ENCODE results near the gene KRTAP10-1.
"Not testable (repeated sequence)": the region's sequence is repeated elsewhere in the genome, so short reads cannot be mapped to it uniquely, and the experiment has no call there.

Gene KRTAP10-1

DNA sequence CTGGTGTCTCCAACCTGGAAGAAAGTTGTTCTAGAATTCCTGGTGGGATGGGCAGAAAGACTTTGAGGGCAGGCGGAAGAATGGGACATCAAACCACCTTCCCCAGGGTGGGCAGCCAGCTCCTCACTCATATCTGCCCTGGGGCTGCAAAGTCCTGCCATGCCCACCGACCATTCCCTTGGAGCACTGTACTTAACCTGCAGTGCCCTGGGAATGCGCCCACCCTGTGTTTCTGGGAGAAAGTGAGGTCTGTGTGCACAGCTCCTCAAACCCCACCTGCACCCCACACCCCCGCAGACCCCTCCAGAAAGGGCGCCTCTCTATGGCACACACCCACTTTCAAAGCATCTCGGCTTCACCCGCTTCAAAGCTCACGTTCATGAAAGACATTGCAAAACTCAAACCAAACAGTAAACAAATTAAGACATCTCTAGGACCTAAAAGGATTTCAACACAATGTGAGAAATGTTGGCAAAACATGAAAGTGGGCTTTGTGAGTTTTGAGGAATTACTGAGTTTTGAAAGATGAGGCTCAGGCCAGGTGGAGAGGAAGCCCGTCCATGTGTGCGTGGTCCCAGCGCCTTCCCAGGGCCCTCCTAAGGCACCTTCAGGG lies 25.1 kb downstream of the KRTAP10-1 start:
- no peak for DNase-seq

DNA sequence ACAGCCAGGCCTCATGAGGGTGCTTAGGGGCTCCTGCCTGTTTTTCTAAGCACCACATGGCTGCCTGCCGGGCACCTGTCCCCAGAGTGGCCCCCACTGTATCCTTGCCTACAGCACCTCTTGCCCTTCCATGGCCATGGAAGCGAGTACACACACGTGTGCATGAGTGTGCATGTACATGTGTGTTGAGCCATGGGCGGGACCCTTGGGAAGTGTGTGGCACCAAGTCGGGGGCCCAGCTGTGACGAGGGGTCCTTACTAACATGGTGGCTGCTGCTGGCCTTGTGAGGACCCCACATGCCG lies 25.8 kb downstream of the KRTAP10-1 start:
- no peak for DNase-seq

DNA sequence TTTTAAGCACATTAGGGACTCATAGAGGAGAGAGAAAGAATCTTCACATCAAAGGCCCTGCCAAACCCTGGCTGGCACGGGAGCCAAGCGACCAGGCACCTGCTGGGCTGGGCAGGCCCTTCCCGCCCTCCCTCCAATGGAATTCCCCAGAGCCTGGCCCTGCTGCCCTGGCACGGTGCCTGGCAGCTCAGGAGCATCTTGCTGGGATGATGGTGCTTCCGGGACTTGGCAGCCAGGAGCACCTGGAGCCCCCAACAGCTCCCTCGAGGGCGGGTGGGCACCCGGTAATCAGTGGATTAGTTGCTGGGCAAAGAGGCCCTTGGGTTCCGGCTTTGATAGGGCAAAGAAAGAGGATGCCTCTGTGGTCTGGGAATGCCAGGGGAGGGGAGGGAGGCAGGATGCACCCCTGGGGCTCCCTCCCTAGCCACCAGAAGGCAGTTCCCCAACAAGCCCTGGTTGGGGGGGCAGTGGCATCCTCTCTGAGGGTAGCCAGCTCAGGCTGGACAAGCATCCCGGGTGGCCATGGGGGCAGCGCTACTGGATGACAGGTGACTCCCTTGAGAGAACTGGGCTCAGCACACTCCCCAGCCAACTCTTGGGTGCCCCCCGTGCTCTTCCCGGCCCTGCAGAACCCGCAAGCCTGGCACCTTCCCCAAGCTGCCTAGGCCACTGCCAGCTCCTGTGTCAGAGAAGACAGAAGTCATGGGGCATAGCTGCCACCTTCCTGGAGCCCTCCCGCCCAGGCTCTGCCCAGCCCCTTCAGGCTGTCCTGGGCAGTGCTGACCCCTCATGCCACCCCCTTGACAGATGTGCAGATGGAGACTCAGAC lies 26.4 kb downstream of the KRTAP10-1 start:
- no peak for DNase-seq

DNA sequence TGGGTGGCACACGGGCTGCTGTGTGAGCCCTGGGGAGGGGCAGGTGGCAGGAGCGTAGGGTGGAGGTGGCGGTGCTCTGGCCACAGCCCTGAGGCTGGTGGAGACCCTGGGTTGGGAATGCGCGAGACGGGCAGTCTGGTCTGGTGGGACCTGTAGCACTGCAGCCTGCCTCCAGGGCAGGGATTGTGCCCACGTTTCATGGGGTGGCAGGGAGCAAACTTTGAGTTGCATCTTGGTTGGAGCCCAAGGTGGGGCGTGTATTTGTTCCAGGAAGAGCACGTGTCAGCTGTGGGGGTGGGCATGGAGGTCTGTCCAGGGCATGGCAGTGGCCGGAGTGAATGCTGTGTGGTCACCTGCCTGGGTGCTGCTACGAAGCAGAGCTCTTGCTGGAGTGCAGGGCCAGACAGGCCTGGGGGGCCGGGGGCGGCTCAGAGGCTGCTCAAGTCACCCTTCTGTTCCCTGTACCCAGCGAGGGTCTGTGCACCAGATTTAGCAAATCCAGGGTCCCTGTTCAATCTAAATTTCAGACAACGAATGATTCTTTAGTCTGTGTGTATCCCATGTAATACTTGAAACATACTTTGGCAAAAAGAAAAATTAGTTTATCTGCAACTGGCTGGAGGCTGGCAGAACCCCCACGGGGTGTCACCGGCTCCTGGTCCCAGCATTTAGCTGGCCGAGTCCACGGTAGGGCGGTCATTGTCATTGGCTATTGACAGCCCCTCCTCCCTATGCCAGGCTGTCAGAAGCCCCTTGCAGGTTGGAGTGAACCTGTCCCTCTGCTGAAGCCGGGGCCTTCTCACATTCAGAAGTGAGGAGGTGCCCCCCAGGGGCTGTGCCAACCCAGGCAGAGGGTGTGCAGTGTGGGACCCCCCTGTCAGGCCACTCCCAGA lies 27.3 kb downstream of the KRTAP10-1 start:
- DNase-seq = no peak

DNA sequence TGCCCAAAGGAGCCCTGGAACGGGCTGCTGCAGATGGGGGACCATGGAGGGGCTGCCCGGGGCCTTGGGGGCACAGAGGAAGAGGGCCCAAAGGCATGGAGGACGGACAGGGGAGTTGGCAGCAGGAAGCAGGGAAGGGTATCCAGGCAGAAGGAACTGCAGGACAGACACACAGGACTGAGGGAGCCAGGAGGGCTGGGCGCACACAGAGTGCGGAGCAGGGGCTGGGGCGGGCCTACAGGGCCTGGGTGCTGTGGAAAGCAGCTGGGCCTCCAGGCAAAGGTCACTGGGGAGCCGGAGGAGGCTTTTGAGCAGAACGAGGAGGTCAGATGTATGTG lies 28.1 kb downstream of the KRTAP10-1 start:
- DNase-seq = no peak

DNA sequence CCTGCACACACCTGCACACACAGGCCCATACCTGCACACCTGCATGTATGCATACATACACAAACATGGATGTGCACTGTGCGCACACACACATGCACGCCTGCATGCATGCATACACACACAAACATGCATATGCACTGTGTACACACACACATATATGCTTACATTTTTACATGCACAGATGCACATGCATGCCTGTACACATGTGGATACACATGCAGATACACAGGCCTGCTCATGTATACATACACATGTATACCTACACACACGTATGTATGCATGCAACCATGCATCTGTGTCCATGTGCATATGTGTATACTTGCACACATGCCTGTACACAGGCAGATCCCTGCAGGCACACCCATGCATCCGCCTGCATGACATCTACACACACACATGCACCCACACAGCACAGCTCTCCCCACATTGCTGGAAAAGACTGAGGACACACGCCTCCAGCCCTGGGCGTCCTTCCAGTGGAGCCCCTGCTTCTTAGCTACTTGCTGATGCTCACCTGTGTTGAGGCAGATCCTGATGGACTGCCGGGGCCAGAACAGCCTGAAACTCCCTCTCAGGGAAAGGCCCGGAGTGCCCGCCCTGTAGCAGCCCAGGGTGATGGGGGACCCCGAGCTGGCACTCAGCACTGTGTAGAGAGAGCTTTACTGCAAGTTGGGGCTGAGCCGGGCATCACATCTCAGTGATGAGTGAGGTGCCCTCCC lies 28.6 kb downstream of the KRTAP10-1 start:
- DNase-seq = no peak

DNA sequence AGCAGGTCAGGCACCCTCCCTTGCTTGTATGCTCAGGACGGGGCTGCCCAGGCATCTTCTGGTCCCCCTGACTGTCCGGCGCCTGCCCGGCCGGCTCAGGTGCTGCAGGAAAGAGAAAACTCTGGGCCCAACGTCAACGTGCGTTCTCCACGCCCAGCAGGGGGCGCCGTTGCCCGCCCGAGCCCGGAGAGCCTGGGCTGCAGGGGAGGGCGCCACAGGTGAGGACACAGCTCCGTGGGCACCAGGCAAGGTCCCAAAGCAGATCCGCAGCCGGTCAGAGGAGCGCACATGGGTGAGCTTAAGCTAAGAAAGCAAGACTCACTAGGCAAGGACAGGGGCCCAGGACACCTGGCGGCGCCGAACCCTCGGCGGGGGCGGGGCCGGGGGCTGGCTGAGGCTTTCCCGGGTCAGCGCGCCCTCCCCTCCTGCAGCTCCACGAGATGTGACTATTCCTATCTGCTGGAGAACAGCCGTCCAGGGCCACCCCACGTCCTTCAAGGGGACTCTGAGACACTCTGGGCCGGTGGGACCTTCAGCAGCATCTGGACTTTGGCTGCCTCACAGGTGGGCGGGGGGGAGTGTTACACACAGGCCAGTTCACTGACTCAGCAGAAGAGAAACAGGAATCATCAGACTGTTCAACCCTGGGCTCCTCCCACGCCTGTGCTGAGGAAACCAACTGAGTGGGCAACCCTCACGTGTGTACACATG lies 29.3 kb downstream of the KRTAP10-1 start:
- DNase-seq = peak; percentile 87

DNA sequence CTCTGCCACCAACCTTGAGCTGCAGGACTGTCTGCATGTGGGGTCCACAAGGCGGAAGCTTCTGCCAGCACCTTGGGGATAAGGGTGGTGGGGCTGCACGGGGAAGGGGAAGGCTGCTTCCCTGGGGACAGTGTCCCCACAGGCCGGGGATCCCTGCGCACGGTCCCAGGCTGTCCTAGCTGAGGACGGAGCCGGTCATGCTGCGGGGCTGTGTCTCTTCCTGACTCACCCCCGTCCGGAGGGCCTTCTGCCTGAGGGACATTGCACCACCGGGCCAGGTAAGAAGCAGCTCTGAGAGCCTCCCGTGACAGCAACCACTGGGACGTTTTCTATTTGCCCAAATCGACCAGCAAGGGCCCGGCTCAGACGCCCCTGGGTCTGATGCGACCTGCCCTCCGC lies 29.9 kb downstream of the KRTAP10-1 start:
- DNase-seq = no peak

DNA sequence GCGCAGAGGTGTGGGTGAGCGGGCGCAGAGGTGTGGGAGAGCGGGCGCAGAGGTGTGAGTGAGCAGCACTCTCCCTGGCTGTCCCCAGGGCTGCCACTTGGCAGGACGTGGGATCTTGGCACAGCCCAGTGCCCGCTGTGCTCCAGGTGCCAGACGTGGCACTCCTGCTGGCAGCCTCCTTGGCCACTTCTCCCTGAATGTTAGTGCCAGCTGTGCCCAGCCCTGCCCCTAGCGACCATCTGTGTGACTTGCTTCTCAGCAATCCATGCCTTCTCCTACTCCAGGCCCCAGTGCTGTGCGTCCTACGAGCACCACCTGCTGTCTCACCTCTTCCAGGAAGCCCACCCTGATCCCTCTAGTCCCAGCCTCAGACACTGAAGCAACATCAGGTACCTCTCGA lies 30.5 kb downstream of the KRTAP10-1 start:
- DNase-seq = no peak

DNA sequence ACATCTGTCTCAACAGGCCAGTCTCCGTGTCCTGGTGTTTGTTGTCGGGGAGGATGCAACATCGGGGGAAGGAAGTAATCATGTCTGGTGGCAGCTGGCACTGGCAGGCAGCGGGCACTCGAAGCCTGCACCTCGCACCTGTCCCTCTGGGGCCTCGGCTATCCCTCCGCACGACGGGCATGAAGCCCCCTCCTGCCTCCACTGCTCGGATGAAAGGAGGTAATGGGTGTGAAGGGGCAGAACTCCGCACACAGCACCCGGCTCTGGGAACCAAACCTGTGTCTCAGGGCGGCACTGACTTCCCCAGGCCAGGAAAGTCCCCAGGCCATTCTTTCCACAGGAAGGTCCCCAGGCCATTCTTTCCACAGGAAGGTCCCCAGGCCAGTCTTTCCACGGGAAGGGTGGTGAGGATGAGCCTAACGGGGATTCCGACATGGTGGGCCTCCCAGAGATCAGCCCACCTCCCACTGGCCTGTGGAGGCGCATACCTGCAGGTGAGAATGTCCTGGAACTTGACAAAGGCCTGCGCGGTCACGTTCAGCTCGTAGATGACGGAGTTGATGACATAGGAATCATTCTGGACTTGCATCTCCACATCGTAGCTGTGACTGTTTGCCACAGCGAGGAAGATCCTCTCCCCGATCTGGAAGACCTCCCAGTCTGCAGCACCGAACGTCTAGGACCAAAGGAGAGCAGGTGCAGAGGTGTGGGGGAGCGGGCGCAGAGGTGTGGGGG lies 31.1 kb downstream of the KRTAP10-1 start:
- DNase-seq = no peak

DNA sequence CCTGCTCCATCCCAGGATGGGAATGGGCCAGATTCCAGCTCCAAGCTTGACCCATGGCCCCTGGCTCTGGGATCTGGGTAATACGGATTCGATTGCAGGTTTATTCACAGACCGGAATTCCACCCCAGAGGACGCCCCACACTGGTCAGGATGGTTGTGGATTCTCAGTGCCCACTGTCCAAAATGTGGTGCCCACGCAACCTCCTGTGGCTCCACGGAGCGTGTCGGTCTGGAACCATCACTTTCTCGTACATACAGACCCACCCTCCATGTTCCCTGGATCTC lies 31.6 kb downstream of the KRTAP10-1 start:
- no peak for DNase-seq

DNA sequence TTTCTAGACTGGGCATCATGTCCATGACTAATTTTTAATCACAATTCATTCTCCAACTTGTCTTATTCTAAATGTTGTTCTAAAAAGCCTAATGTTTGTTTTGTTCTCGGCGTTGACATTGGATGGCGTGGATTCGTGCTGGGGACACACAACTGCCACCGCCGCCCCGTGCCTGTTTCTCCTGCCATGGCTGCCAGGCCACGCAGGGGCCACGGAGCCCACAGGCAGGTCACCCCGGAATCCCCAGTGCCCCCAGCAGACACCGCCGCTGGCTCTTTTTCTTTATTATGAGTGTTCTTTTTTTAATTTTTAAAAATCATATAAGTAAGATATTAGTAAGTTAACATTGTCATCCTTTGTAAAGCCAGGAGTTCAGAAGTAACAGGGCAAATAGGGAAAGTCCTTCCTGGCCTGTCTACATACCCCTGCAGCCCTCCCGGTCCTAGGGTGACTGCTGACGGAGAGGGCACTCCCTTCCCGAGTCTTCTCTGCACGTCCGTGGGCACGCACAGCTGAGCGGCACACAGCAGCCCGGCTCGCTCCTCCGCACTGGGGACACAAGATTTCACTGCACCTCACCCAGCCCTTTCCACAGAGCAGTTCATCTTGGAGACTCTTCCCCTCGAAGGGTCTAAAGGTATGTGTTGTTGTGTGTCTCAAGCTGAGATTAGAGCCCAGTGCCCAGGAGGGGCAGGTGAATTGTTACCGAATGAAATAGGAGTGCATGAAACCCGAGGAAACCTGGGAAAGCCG lies 32.1 kb downstream of the KRTAP10-1 start:
- DNase-seq = no peak

DNA sequence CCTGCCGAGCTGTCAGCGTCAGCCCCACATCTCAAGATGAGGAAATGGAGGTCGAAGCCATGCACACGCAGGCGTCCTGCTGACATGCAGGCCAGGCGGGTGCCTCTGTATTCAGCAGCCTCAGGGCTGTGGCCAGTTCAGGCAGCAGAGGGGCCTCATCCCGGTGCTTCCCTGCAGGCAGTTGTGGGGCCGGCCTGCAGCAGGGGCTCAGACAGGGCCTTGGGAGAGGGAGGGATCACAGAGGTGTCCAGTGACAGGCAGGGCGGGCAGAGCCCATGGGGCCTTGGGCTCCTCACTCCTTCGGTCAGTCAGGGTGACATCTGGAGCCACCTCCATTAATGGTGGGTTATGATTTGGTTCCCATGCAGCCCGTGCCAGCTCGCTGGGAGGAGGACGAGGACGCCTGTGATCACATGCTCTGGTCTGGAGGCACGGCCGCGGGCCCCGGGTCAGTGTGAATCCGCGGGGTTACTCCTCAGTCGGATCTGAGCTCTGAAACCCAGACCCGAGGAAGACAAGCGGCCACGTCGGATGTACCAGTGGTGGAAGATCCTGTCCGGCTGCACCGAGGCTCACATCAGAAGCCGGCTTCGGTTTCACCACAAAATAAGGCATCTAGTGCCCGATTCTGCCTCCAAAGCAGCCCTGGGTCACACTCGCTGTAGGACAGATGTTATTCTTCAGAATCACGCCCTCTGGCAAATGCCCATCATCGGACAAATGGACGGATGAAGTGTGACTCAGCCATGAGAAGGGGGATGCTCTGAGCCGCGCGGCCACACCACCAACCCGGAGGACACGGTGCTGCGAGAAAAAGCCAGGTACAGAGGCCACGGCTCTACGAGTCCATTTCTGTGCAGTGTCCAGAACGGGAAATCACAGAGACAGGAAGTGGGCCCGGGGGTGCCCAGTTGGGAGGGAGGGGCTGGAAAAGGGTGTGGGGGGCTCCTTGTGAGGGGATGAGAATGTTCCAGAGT lies 33.4 kb downstream of the KRTAP10-1 start:
- DNase-seq = no peak

DNA sequence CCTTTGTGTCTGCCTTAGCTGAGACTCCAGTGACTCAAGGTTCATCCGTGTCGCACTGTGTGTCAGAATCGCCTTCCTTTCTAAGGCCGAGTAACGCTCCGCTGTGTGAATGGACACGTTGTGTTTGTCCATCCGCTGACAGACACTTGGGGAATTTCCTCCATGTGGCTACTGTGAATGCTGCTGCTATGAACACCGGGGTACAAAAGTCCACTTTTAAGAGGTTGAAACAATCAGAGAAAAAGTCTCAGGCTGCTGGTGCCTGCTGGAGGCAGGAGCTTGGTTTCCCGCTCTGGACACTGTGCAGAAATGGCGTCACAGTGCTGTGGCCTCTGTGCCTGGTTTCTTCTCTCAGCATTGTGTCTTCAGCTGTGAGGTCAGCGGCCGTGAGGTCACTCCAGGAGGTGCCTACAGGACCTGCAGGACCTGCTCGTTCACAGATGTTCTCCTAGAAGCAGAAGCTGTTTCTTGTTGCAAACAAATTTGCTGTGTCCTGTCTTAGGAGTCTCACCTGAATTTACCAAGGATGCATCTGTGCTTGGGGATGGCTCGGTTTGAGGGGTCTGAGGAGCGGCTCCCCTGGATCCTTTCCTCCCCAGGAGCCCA lies 34.2 kb downstream of the KRTAP10-1 start:
- DNase-seq = no peak

DNA sequence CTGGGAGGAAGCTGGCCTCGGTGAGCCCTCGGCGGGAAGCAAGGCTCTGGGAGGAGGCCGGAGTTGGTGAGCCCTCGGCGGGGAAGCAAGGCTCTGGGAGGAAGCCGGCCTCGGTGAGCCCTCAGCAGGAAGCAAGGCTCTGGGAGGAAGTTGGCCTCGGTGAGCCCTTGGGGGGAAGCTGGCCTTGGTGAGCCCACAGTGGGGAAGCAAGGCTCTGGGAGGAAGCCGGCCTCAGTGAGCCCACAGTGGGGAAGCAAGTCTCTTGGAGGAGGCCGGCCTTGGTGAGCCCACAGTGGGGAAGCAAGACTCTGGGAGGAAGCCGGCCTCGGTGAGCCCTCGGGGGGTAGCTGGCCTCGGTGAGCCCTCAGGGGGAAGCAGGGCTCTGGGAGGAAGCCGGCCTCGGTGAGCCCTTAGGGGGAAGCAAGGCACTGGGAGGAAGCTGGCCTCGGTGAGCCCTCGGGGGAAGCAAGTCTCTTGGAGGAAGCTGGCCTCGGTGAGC lies 36.0 kb downstream of the KRTAP10-1 start:
- peak; percentile 21 for DNase-seq

DNA sequence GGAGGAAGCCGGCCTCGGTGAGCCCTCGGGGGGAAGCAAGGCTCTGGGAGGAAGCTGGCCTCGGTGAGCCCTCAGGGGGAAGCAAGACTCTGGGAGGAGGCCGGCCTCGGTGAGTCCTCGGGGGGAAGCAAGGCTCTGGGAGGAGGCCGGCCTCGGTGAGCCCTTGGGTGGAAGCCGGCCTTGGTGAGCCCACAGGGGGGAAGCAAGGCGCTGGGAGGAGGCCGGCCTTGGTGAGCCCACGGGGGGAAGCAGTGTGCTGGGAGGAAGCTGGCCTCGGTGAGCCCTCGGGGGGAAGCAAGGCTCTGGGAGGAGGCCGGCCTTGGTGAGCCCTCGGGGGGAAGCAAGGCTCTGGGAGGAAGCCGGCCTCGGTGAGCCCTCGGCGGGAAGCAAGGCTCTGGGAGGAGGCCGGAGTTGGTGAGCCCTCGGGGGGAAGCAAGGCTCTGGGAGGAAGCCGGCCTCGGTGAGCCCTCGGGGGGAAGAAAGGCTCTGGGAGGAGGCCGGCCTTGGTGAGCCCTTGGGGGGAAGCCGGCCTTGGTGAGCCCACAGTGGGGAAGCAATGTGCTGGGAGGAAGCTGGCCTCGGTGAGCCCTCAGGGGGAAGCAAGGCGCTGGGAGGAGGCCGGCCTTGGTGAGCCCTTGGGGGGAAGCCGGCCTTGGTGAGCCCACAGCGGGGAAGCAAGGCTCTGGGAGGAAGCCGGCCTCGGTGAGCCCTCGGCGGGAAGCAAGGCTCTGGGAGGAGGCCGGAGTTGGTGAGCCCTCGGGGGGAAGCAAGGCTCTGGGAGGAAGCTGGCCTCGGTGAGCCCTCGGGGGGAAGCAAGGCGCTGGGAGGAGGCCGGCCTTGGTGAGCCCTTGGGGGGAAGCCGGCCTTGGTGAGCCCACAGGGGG lies 36.7 kb downstream of the KRTAP10-1 start:
- DNase-seq = not testable (repeated sequence)

DNA sequence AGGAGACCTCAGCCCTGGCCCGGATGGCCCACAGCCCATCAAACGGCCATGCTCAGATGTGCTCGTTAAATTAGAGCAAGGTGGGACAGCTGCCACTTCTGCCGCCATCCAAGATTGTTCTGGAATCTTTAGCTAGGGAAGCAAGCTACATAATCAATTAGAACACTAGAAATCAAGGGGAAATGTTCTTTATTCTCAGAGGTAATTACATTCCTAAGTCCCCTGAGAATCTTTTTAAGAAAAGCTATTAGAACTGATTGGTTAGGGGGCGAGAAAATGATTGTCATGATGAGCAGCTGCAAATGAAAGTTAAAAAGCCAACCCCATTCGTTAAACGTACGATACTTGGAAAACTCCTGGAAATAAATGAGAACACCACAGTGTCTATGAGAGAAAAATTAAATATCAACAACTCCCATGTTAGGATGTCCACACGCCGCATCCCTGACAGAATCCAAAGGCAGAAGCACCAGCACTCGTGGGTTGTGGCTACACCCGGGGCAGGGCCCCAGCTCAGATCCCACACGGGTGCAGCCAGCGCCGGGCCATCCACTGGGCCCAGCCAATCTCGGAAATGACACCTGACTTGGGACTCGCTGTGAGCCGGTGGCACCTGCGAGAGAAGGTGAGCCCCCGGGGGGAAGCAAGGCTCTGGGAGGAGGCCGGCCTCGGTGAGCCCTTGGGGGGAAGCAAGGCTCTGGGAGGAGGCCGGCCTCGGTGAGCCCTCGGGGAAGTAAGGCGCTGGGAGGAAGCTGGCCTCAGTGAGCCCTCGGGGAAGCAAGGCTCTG lies 37.6 kb downstream of the KRTAP10-1 start:
- DNase-seq = no peak
